NCI-H345 (cell line): ENCODE data around the gene IL2.
A peak's percentile ranks its signal among the peaks of the same experiment; 100 is the strongest.

ENCODE experiments used
- DNase-seq: peaks from one replicate; lab custom pipeline; 2025; lab: John Stamatoyannopoulos, UW

IL2 gene

DNA sequence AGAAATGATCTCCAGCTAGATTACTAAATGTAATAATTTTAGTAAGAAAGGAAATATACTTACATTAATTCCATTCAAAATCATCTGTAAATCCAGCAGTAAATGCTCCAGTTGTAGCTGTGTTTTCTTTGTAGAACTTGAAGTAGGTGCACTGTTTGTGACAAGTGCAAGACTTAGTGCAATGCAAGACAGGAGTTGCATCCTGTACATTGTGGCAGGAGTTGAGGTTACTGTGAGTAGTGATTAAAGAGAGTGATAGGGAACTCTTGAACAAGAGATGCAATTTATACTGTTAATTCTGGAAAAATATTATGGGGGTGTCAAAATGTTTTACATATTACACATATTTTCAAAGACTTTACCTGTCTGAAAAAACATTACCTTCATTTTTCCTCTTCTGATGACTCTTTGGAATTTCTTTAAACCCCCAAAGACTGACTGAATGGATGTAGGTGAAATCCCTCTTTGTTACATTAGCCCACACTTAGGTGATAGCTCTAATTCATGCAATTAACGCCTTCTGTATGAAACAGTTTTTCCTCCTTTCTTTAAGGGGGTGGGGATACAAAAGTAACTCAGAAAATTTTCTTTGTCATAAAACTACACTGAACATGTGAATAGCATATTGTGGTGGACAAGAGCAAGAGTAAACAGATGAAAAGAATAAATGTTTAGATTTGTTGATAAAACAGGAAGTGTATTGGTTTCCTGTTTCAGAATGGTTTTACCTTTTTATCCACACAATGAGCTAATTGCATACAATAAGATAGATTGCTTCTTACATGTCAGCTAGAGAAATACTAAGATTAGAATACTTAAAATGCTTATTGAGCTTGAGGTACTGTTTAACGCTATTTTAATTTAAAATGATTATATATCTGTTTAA is at the start of gene IL2:
Gene IL2, minus strand, starts transcription at position 495 of the 886 bp plus-strand sequence. Its CDS starts 285 bp downstream, at position 210.
- no peak for DNase-seq

DNA sequence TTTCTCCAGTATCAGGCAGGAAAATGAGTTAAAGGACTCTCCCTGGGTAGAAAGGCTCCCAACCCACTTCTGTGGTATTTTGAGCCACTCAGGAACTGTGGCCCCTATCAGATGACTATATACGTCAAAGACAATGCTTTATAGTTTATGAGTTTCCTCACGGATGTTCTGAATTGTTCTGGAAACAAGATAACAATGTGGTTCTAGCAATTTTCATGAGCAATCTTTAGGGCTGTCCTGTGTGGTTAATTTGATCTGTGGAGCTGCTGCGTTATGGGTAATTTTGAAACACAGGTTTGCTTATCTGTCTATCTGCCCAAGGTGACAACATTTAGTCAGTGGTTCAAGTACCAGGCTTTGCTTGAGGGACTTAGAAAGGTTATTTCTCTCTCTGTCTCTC is 46.7 kb upstream of the IL2 start:
- no peak for DNase-seq

DNA sequence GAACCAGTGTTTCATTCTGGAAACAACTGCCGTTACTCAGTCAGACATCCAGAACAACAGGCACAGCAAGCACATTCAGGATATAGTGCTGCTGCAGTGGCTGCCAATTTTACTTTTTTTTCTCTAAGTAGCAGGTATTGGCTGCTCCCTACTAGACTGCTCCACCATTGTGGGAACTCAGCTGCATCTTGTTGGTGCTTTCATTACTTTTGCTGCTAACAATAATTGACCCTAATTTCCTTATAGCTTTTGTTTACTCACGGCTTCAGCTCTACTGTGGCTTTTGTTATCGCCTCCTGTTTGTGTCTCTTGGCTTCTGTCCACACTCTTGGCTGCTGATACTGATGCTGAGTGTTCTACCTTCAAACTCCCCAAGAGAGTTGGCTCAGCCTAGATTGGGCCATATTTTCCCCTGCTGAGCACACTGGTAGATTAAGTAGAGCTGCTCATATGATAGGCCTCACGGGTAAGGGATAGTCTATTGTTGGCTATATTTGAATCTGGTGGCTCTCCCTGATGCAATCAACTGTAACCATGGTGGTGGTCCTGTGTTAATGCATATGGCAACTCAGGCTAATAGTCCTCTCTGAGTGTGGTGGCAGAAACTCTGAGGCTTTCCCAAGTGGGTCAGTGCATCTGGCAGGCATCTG is 44.5 kb upstream of the IL2 start:
- DNase-seq, result peak; percentile 77

DNA sequence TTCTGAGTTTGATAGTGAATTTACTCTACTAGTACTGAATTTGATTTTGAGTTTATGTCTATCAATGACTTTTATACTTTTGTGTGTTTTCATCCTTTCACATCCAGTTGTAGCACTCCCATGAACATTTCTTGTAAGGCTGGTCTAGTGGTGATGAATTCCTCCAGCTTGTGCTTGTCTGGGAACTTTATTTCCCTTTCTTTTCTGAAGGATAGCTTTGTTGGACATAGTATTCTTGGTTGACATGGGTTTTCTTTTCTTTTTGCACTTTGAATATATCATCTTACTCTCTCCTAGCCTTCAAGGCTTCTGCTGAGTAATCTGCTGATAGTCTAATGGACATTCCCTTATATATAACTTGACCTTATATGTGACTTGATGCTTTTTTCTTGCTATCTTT is 32.5 kb upstream of the IL2 start:
- DNase-seq, result no peak

DNA sequence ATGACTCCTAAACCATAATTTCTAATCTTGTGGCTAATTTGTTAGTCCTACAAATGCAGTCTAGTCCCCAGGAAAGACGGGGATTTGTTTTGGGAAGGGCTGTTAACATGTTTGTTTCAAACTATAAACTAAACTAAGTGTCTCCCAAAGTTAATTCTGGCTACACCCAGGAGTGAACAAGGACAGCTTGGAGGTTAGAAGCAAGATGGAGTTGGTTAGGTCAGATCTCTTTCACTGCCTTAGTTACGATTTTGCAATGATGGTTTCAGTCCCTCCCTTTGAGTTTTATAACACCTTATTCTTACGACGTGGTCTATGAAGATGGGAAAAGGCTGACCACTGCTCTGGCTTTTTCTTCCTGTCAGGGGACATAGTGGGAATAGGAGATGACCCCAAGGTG is 27.0 kb upstream of the IL2 start:
- no peak for DNase-seq

DNA sequence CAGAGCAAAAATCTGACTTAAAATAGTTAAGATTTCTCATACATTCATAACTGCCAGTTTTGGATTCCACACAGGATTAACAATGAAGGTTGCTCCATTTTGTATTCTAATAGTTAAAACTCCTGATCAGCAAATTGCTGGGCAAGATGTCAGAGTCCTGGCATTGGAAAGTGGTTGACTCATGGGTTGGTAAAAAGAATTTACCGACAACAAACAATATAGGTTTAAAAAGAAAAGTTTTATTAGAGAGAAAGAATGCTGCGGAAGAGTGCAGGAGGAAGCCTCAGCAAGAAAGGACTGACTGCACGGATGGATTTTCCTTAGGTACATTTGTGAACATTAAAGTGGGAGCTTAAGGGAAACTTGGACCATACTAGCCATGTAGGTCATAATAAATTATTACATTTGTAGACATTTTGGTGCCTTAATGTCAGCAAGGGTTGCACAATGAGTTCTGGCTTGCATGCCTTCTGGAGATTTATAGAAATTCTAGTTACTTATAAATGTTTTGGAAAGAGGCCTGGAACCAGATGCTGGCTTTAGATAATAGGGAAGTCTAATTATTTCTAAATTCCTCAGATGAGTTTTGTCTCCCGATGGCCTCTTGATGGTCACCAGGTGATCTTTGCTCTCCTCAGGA is 25.4 kb upstream of the IL2 start:
- DNase-seq, result no peak

DNA sequence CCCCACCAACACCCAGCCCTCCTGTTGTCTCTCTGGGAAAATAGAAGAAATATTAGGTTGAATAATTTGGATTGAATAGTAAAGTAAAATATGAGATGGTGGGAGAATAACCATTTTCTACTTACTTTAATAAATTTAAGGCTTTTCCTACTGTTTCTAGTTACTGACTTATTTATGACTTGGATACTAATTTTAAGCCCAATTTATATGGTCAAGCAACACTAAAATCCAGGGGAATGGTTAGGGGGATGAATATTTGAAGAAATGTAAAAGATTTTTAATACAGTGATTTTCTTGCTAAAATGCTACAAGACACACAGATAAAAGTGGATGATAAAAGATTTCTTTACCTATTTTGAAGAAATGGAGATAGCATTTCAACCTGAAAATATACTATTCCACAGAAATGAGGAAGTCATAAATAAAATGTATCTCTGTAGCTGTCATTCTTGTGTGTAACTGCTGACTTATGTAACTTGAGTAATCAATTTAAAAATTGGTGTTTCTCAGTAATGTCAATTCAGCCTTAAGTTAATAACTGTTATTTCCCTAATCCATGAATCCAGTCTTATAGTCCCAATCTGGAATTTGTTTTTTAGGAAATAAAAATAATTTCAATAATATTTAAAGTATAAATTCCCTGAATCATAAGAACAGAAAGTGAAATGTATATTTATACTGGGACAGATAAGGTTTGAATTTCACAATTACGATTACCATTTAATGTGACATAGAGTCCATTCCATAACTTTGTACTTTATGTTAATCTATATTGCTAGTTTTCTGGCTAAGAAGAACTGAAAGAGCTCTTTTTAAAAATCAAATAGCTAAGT is 24.3 kb upstream of the IL2 start:
- DNase-seq, result no peak

DNA sequence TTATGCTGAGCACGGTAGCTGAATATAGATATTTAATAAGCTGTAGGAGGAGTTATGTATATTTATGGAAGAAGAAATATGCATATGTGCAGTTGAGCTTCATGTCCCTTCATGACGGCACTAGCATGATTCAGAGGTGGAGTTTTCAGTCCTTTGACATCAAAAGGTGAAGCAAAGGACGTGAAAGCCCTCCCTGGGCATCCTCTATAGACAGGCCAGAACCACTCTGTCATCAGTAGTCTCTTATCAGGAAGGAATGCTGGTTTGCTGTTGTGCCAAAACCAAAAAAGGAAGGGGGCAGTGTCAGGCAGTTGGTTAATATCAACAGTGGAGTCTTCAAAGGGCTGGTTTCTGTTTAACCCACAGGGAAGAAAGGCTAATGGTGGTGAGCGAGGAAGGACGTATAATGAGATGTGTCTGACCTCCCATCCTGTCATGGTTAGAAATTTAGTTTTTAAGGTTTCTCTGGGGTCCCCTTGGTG is 23.5 kb upstream of the IL2 start:
- no peak for DNase-seq

DNA sequence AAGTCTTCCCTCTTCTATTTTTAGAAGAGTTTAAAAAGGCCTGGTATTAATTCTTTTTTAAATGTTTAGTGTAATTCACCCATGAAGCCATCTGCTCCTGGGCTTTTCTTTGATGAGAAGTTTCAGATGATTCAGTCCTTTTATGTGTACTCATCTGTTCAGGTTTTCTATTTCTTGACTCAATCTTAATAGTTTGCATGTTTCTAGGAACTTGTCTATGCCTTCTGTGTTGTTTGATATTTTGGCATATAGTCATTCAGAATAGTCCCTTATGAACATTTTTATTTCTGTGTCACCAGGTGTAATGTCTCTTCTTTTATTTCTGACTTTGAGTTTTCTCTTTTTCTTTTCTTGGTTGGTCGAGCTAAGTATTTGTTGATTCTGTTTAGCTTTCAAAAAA is 20.2 kb upstream of the IL2 start:
- no peak for DNase-seq

DNA sequence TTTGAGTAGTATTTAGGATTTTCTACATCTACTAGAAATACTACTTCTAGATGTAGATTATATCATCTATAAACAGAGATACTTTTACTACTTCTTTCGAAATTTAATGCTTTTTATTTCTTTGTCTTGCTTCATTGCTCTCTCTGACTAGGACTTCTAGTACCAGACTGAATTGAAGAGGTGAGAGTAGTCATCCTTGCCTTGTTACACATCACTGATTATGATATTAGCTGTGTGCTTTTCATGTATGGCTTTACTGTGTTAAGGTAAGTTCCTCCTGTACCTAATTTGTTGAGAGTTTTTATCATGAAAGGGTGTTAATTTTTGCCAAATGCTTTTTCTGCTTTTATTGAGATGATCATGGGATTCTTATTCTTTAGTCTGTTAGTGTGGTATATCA is 19.6 kb upstream of the IL2 start:
- no peak for DNase-seq

DNA sequence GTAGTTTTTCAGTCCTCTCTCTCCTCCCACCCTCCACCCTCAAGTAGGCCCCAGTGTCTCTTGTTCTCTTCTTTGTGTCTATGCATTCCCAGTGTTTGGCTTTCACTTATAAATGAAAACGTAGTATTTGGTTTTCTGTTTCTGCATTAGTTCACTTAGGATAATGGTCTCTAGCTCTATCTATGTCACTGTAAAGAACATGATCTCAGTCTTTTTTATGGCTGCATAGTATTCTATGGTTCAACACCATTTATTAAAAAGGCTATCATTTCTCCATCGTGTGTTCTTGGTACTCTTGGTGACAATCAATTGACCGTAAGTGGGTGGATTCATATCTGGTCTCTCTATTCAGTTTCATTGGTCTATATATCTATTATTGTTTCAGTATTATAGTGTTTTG is 18.7 kb upstream of the IL2 start:
- no peak for DNase-seq

DNA sequence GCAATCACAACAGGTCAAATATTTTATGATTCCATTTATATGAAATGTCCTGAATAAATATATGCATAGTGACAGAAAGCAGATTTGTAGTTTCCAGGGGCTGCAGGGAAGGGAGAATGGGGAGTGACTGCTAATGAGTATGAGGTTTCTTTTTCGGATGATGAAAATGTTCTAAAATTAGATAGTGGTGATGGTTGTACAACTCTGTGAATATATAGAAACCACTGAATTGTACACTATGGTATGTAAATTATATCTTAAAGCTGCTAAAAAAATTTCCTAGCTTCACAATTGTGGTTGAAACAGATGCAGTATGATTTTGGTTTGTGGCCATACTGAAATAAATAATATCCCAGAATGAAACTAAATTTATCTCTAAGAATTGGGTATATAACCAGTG is 12.9 kb upstream of the IL2 start:
- no peak for DNase-seq

DNA sequence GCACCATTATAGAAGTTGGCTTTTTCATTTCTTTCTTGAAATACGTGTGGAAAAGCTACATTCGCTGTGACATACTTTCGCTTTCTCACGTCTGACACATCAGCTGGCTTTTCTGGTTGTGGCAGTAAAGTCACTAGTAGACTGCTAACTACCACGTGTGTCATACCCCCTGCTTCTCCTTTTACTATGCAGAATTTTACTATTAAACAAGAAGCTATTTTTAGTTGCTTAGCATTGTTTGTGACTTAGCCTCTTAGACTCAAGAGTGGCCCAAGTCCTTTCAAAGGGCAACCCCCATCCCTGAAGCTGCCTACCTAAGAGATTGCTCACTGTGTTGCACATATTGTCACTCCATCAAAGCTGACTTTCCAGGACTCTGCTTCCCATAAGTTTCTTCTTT is 2.1 kb upstream of the IL2 start:
- DNase-seq, result no peak

DNA sequence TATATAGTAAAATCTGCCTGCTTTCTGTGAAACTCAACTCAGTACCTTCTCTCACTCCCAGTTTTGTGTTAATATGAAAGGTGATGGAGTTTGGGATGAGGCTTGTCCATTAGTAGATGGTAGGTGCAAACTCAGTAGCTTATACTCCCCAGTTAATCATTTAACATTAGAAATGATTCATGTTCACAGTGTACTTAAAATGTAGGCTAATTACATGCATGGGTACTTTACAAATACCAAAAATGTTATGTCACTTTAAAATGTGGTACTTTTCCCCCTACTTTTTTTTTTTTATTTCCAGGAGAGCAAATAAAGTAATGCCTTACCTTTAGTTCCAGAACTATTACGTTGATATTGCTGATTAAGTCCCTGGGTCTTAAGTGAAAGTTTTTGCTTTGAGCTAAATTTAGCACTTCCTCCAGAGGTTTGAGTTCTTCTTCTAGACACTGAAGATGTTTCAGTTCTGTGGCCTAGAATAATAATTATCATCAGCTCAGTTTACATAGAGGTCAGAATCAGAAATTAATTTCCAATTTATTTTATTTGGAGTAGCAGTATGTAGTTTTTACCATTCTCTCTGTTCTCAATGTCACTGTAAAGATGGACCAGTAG is 3.0 kb downstream of the IL2 start:
- DNase-seq, result no peak

DNA sequence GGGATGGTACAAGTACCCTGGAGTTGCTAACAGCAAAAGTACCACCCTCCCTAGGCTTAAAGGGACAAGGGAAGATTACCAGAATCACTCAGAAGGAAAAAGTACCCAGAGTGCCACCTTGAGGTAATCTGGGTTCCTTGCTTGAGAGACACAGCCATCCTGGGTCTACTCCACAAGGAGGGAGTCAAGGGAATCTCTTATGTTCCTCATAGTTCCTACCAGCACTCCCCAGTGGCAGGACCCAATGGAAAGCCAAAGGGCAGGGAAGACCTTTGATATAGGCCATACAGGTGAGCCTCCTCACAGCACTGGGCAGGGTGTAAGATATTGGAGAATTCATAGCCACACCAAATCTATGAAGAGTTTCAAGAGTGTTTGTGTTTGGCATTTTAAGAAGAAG is 5.7 kb downstream of the IL2 start:
- no peak for DNase-seq

DNA sequence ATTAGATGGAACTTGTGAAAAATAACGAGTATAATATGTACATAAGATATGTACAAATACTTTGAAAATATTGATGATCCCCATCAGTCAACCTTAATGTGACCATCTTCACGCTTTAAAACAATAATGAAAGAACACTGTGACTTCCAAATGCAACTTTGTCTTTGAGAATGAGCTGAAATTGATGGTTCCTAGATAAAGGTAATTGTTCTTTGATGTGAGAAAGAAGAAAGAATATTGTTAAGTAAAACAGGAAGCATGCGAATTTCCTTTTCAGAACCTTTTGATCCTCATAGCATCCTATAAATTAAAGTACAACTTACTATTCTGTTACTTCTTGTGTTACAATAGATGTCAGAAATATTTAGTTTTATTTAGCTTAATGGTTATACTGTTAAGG is 22.2 kb downstream of the IL2 start:
- DNase-seq, result no peak

DNA sequence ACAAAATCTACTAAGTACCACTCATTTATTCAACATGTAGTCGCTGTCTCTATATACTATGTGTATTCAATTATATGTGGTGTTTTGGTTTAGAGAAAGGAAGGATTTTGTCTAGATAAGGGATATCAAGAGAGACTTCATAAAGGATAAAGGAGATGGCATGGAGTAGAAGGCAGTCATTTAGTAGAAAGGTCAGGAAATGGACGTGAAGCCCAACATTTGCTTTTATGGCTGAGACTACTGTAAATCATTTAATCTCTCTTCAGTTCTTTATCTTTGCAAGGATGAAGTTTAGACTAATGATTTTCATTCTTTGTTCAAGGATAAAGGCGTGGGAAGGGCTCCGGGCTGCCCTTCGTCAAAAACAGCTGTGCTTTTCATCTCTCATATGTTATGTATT is 25.2 kb downstream of the IL2 start:
- DNase-seq, result no peak

DNA sequence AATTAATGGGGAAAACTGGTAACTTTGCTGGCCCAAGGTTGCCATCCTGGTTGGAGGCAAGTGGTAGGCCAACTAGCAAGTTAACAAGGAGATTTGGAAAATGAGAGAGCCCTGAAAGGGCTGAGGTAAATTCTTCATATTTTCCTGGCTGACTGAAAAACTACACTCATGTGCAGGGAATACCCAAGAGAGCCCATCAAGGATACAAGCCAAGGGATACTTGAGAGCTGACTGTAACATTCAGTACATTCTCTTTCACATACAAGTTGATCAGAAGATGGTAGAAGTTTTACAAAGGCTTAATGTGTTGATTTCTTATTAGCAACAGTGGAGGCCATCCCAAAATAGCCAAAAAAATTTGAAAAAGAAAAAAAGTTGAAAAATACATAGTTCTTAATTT is 33.3 kb downstream of the IL2 start:
- DNase-seq, result no peak

DNA sequence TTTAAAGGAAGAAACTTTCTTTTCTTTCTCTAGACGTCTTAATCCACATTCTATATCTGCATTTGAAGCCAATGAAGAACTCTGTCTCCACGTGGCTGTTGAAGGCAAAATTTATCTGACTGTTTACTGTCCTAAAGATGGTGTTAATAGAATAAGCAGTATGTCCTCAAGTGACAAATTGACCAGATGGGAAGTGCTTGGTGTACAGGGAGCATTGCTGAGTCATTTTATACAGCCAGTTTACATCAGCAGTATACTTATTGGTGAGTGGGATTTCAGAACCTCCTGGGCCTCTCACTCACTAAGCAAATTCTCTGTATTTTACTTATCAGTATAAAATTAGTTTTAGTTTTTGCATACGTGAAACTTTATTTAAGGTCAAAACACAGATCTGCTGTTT is 44.0 kb downstream of the IL2 start:
- DNase-seq, result no peak

DNA sequence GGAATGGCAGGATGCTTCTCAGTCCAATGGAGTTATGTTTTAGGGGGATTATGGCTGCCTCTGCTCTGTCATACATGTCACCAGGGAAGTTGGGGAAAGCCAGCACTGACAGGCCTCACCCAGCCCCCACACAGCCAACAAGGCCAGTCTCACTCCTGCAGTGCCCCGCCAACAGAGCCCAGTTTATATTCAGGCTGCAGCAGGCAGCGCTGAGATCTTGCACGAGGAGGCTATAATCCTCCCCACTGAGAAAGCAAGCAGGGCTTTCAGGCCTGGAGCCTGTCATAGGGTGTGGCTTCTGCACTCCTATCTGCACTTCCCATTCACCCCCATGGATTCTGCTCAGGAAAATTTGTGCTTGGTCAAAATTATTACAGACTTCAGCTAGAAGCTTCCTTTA is 52.7 kb downstream of the IL2 start:
- no peak for DNase-seq
